Dedifferentiated amniotic fluid mesenchymal stem cell (primary cell): ENCODE results near the gene TRMT1.

Source experiments
- DNase-seq: peaks from one replicate; pipeline ENCODE4 v3.0.0-alpha.2; 2016; ENCODE audit errors: extremely low spot score

The TRMT1 gene

GRCh38 chr19:13071444-13072187 is 44.9 kb downstream of the TRMT1 start:
- DNase-seq = no peak

GRCh38 chr19:13070425-13071140 is 46.0 kb downstream of the TRMT1 start:
- no peak for DNase-seq

GRCh38 chr19:13069415-13070359 is 46.9 kb downstream of the TRMT1 start:
- no peak for DNase-seq

GRCh38 chr19:13068085-13068846 is 48.3 kb downstream of the TRMT1 start:
- no peak for DNase-seq

- no peak for DNase-seq
Observed at GRCh38 chr19:13066933-13067807, 49.4 kb downstream of the TRMT1 start.

GRCh38 chr19:13066226-13066625 is 50.3 kb downstream of the TRMT1 start:
- DNase-seq = no peak

GRCh38 chr19:13064092-13064489 is 52.4 kb downstream of the TRMT1 start:
- no peak for DNase-seq

- DNase-seq = no peak
Observed at GRCh38 chr19:13063461-13064091, 53.0 kb downstream of the TRMT1 start.

GRCh38 chr19:13062317-13062716 is 54.2 kb downstream of the TRMT1 start:
- no peak for DNase-seq

- DNase-seq = peak; percentile 78
Observed at GRCh38 chr19:13060964-13061927, 55.3 kb downstream of the TRMT1 start.

GRCh38 chr19:13060233-13060963 is 56.1 kb downstream of the TRMT1 start:
- no peak for DNase-seq

GRCh38 chr19:13058951-13059660 is 57.4 kb downstream of the TRMT1 start:
- no peak for DNase-seq

- DNase-seq = no peak
Observed at GRCh38 chr19:13057744-13058143, 58.8 kb downstream of the TRMT1 start.

- DNase-seq = no peak
Observed at GRCh38 chr19:13057147-13057572, 59.4 kb downstream of the TRMT1 start.

- DNase-seq = peak; percentile 45
Observed at GRCh38 chr19:13056052-13056660, 60.4 kb downstream of the TRMT1 start.

GRCh38 chr19:13055213-13056051 is 61.1 kb downstream of the TRMT1 start:
- peak; percentile 89 for DNase-seq
